Panc1 (cell line): Measurements from ENCODE around the gene NDUFV2. TPM values are rescaled to one million over a fixed set of nuclear protein-coding genes. Genes with fewer than 3 reads are reported as not detected.

ENCODE experiments used
- ATAC-seq: fragments of 200-7000 bp; cut with Tn5 transposase; 2 replicates; pipeline ENCODE4 v1.9.1; 2020; ENCODE audit warnings: mild to moderate bottlenecking, moderate library complexity
- BruUV-seq: library from RNA; stranded (reverse); fragments of 400-500 nt; replicated peaks from 2 replicates; lab custom pipeline; 2021; lab: Mats Ljungman, UMichigan
- CTCF ChIA-PET: fragments of 300-600 bp; sonication (Branson Sonifier 250); formaldehyde crosslinking; loops from one replicate; lab custom pipeline; 2022; ENCODE audit warnings: antibody characterized with exemption; lab: Charles Lee
- POLR2A ChIA-PET: fragments of 300-600 bp; sonication (Branson Sonifier 250); formaldehyde crosslinking; loops from one replicate; lab custom pipeline; 2022; ENCODE audit warnings: antibody characterized with exemption; lab: Charles Lee
- DNase-seq: peaks from one replicate; pipeline ENCODE4 v3.0.0-alpha.2; 2010; ENCODE audit warnings: low read depth, low spot score
- H3K27ac ChIP-seq: 2 replicates; pipeline ENCODE4 v1.5.1; 2011; ENCODE audit warnings: mild to moderate bottlenecking, low read length, inconsistent platforms
- H3K27me3 ChIP-seq: fragments of 200-500 bp; sonication (Bioruptor generic); 2 replicates; pipeline ENCODE4 v1.6.0; 2014; ENCODE audit warnings: low read length, inconsistent platforms; ENCODE audit not compliant: control insufficient read depth, insufficient read depth
- H3K36me3 ChIP-seq: fragments of 200-500 bp; sonication (Bioruptor generic); 2 replicates; pipeline ENCODE4 v1.5.1; 2014; ENCODE audit warnings: inconsistent platforms, mild to moderate bottlenecking, low read length, moderate library complexity; ENCODE audit not compliant: control insufficient read depth, insufficient read depth
- H3K4me1 ChIP-seq: 2 replicates; pipeline ENCODE4 v1.5.1; 2011; ENCODE audit warnings: inconsistent platforms, mild to moderate bottlenecking, low read length, moderate library complexity; ENCODE audit not compliant: control insufficient read depth, insufficient read depth
- H3K4me3 ChIP-seq, 2 experiments: 2 replicates each; pipeline ENCODE4 v1.5.1; 2011 to 2012; ENCODE audit warnings: low read depth in 2 of 2, low read length in 2 of 2, mild to moderate bottlenecking in 2 of 2, inconsistent platforms in 1 of 2, moderate library complexity in 1 of 2
- H3K9me3 ChIP-seq: fragments of 200-500 bp; sonication (Bioruptor generic); 2 replicates; pipeline ENCODE4 v1.5.1; 2014; ENCODE audit warnings: low read depth, mild to moderate bottlenecking, inconsistent platforms, low read length, moderate library complexity; ENCODE audit not compliant: control insufficient read depth, insufficient read depth
- CTCF ChIP-seq: fragments of 450-650 bp; IDR thresholded peaks from 2 replicates; pipeline ENCODE4 v1.5.1; 2017; ENCODE audit warnings: mild to moderate bottlenecking
- POLR2AphosphoS5 ChIP-seq: IDR thresholded peaks from 2 replicates; pipeline ENCODE4 v1.6.1; 2012; ENCODE audit warnings: mild to moderate bottlenecking, low read depth, low read length, moderate library complexity
- REST ChIP-seq, 2 experiments: IDR thresholded peaks; 2 replicates each; pipeline ENCODE4 v1.6.1; 2011 to 2012; ENCODE audit warnings: low read depth in 2 of 2, control low read depth in 1 of 2, low read length in 1 of 2, mild to moderate bottlenecking in 1 of 2, moderate library complexity in 1 of 2; ENCODE audit not compliant: insufficient read depth in 1 of 2
- SIN3A ChIP-seq: IDR thresholded peaks from 2 replicates; pipeline ENCODE4 v1.6.1; 2012; ENCODE audit warnings: low read depth, mild to moderate bottlenecking, low read length, moderate library complexity, borderline replicate concordance; ENCODE audit not compliant: insufficient read depth
- TCF7L2 ChIP-seq: IDR thresholded peaks from 2 replicates; pipeline ENCODE4 v1.6.1; 2011; ENCODE audit warnings: mild to moderate bottlenecking, low read depth, low read length, inconsistent platforms
- in situ Hi-C: cut with HindIII; loops from 2 replicates; pipeline ENCODE4 v1.10.0; 2016; ENCODE audit warnings: low sequenced_read_pairs, low pct_unique_long_range_greater_than_20kb
- intact Hi-C: fragments of 100-400 bp; cut with micrococcal nuclease; formaldehyde crosslinking; loops from one replicate; pipeline ENCODE4 v1.10.0; 2022; ENCODE audit not compliant: unreplicated experiment
- total RNA-seq: library from RNA; stranded (reverse); gene quantifications from one replicate; pipeline ENCODE4 v1.2.1, GENCODE V29; 2021; ENCODE audit not compliant: unreplicated experiment

Gene NDUFV2
- total RNA-seq, 1 experiment from 2014 or later = 157 TPM

- intact Hi-C loops (no loop called here), in situ Hi-C loops (no loop called here)
- Histone ChIP-seq H3K4me1 (peaks cover 14% of the 10 kb centered on the region; the same call in 1 of the 2 replicates), H3K36me3 (peaks cover 39% of the 10 kb centered on the region), H3K27me3 (no peaks in the 10 kb centered on the region), H3K27ac (no peak overlapping the region), H3K9me3 (no peaks in the 10 kb centered on the region), H3K4me3 (no peak overlapping the region)
- ATAC-seq = no peak
- no TSS peak for BruUV-seq
- TF ChIP-seq REST (IDR thresholded peaks at IDR 0.05; ENCODE audit: insufficient read depth in 1 of 2, low read depth in 2 of 2, low read length in 1 of 2) = no peak
- TF ChIP-seq SIN3A = no peak
- no peak for TF ChIP-seq TCF7L2
- no peak for TF ChIP-seq CTCF
- no peak for TF ChIP-seq POLR2AphosphoS5
- no peak for DNase-seq
- CTCF ChIA-PET = no interaction called here
- POLR2A ChIA-PET = no interaction called here
These were observed 28.3 kb downstream of the NDUFV2 start for GRCh38 chr18:9130806-9131205.

GRCh38 chr18:9132628-9133027 is 30.1 kb downstream of the NDUFV2 start:
- H3K4me3 ChIP-seq = no peak overlapping the region
- ChIA-PET POLR2A (interaction anchor here (0.5 to 1.0 kb wide), 2 partner anchors 10 to 11 kb away, joined by 3 read pairs; no protein-coding TSS in a partner anchor), CTCF (no interaction called here)
- DNase-seq = no peak
- peaks cover 14% of the 10 kb centered on the region; the same call in 1 of the 2 replicates for H3K4me1 ChIP-seq
- ATAC-seq = no peak
- no TSS peak for BruUV-seq
- no peaks in the 10 kb centered on the region for H3K9me3 ChIP-seq
- H3K27me3 ChIP-seq = no peaks in the 10 kb centered on the region
- TF ChIP-seq POLR2AphosphoS5 = no peak
- TF ChIP-seq SIN3A = no peak
- TF ChIP-seq REST (IDR thresholded peaks at IDR 0.05; ENCODE audit: insufficient read depth in 1 of 2, low read depth in 2 of 2, low read length in 1 of 2) = no peak
- no peak for TF ChIP-seq TCF7L2
- TF ChIP-seq CTCF = no peak
- in situ Hi-C loops (no loop called here), intact Hi-C loops (no loop called here)
- H3K36me3 ChIP-seq = peaks cover 25% of the 10 kb centered on the region
- no peak overlapping the region for H3K27ac ChIP-seq
